HFF-Myc (cell line): Measurements from ENCODE around the gene PIGX.

Source experiments
- DNase-seq: peaks from one replicate; pipeline ENCODE4 v3.0.0-alpha.2; 2011; ENCODE audit warnings: low read depth; ENCODE audit errors: extremely low read depth
- H3K4me3 ChIP-seq: replicated peaks from 2 replicates; pipeline ENCODE4 v1.5.1; 2011; ENCODE audit warnings: low read depth, mild to moderate bottlenecking, control low read depth, low read length
- CTCF ChIP-seq: IDR thresholded peaks from 2 replicates; pipeline ENCODE4 v1.5.1; 2012; ENCODE audit warnings: mild to moderate bottlenecking, low read depth, low read length, control low read depth; ENCODE audit errors: missing control alignments

PIGX gene

GRCh38 chr3:196694202-196694638 lies 18.0 kb upstream of the PIGX start:
- no peak for DNase-seq
- H3K4me3 ChIP-seq: no peak overlapping the region
- TF ChIP-seq CTCF: no peak

- TF ChIP-seq CTCF: no peak
- DNase-seq: no peak
- no peak overlapping the region for H3K4me3 ChIP-seq
Observed at GRCh38 chr3:196694941-196695848, 17.0 kb upstream of the PIGX start.

- no peak for TF ChIP-seq CTCF
- H3K4me3 ChIP-seq: no peak overlapping the region
- DNase-seq: no peak
Observed at GRCh38 chr3:196695849-196696226, 16.3 kb upstream of the PIGX start.

GRCh38 chr3:196697270-196697669 lies 14.9 kb upstream of the PIGX start:
- TF ChIP-seq CTCF: no peak
- DNase-seq: no peak
- H3K4me3 ChIP-seq: no peak overlapping the region

- no peak overlapping the region for H3K4me3 ChIP-seq
- DNase-seq: no peak
- TF ChIP-seq CTCF: no peak
Observed at GRCh38 chr3:196699749-196700148, 12.4 kb upstream of the PIGX start.

- TF ChIP-seq CTCF: no peak
- no peak overlapping the region for H3K4me3 ChIP-seq
- no peak for DNase-seq
Observed at GRCh38 chr3:196700801-196701200, 11.4 kb upstream of the PIGX start.
